SK-N-SH (cell line): ENCODE data around the gene HSPA1L. TPM values are rescaled to one million over a fixed set of nuclear protein-coding genes. Genes with fewer than 3 reads are reported as not detected.

Experiments used
- CTCF ChIA-PET: fragments of 300-600, 350-600 bp; formaldehyde crosslinking; extraction: SDS; loops from one replicate; lab custom pipeline; 2021; lab: Yijun Ruan, JAX
- POLR2A ChIA-PET: fragments of 350-600 bp; sonication (Branson Sonifier 250); formaldehyde crosslinking; extraction: SDS; loops from one replicate; lab custom pipeline; 2020; ENCODE audit warnings: antibody characterized with exemption, inconsistent platforms; lab: Yijun Ruan, JAX
- DNase-seq: peaks from one replicate; pipeline ENCODE4 v3.0.0; 2012
- H2AFZ ChIP-seq: fragments of 200-600 bp; sonication (generic); 2 replicates; pipeline ENCODE4 v1.8.1; 2016; ENCODE audit warnings: antibody characterized with exemption, mild to moderate bottlenecking, low read depth
- H3F3A ChIP-seq: fragments of 200-600 bp; sonication (generic); replicated peaks from 2 replicates; pipeline ENCODE3; 2016; ENCODE audit warnings: antibody characterized with exemption, mild to moderate bottlenecking; ENCODE audit not compliant: insufficient read depth
- H3K27ac ChIP-seq, 2 experiments: fragments of 200-500 bp in 1 of 2; fragments of 200-600 bp in 1 of 2; sonication (Bioruptor generic) in 1 of 2; sonication (generic), shearing (Covaris generic) in 1 of 2; 2 replicates each; pipeline versions ENCODE4 v1.5.1 to v1.6.1; 2014 to 2016; ENCODE audit warnings: low read depth in 2 of 2, inconsistent platforms in 1 of 2, low read length in 1 of 2, mild to moderate bottlenecking in 1 of 2, mixed read lengths in 1 of 2
- H3K27me3 ChIP-seq: fragments of 200-600 bp; sonication (generic), shearing (Covaris generic); 2 replicates; pipeline ENCODE4 v1.6.1; 2016; ENCODE audit warnings: mixed run types; ENCODE audit not compliant: insufficient read depth
- H3K36me3 ChIP-seq, 2 experiments: fragments of 200-500 bp in 1 of 2; fragments of 200-600 bp in 1 of 2; sonication (Bioruptor generic) in 1 of 2; sonication (generic) in 1 of 2; replicated peaks in 1 of 2; 2 replicates each; pipeline versions ENCODE3 to v1.5.1; 2014 to 2016; ENCODE audit warnings: low read length in 1 of 2, mild to moderate bottlenecking in 1 of 2; ENCODE audit not compliant: insufficient read depth in 2 of 2, control insufficient read depth in 1 of 2
- H3K4me1 ChIP-seq, 2 experiments: fragments of 200-500 bp in 1 of 2; fragments of 200-600 bp in 1 of 2; sonication (Bioruptor generic) in 1 of 2; sonication (generic), shearing (Covaris generic) in 1 of 2; 2 replicates each; pipeline versions ENCODE4 v1.5.1 to v1.6.1; 2014 to 2016; ENCODE audit warnings: low read depth in 1 of 2, low read length in 1 of 2, mixed run types in 1 of 2; ENCODE audit not compliant: insufficient read depth in 2 of 2, control insufficient read depth in 1 of 2
- H3K4me2 ChIP-seq: fragments of 200-600 bp; sonication (generic), shearing (Covaris generic); 2 replicates; pipeline ENCODE4 v1.6.1; 2017; ENCODE audit warnings: mixed run types
- H3K4me3 ChIP-seq, 2 experiments: fragments of 200-500 bp in 1 of 2; fragments of 200-600 bp in 1 of 2; sonication (Bioruptor generic) in 1 of 2; sonication (generic), shearing (Covaris generic) in 1 of 2; 2 replicates each; pipeline versions ENCODE4 v1.5.1 to v1.8.1; 2014 to 2016; ENCODE audit warnings: low read depth in 2 of 2, inconsistent platforms in 1 of 2, low read length in 1 of 2, mild to moderate bottlenecking in 1 of 2, mixed read lengths in 1 of 2, moderate library complexity in 1 of 2
- H3K79me2 ChIP-seq: fragments of 200-600 bp; sonication (generic); 2 replicates; pipeline ENCODE4 v1.8.1; 2017; ENCODE audit warnings: mild to moderate bottlenecking; ENCODE audit not compliant: insufficient read depth
- H3K9ac ChIP-seq: fragments of 200-600 bp; sonication (generic); 2 replicates; pipeline ENCODE4 v1.6.1; 2017; ENCODE audit warnings: mixed run types
- H3K9me2 ChIP-seq: fragments of 200-600 bp; sonication (generic); 2 replicates; pipeline ENCODE4 v1.6.1; 2017; ENCODE audit warnings: mixed run types
- H3K9me3 ChIP-seq: fragments of 200-600 bp; sonication (generic); 2 replicates; pipeline ENCODE4 v1.6.1; 2017; ENCODE audit warnings: mixed run types, mild to moderate bottlenecking, moderate library complexity
- H4K20me1 ChIP-seq: fragments of 200-600 bp; sonication (generic); 2 replicates; pipeline ENCODE4 v1.6.1; 2017; ENCODE audit warnings: mild to moderate bottlenecking, mixed run types; ENCODE audit not compliant: insufficient read depth
- CHD2 ChIP-seq: fragments of 150-350 bp; IDR thresholded peaks from 2 replicates; pipeline ENCODE4 v1.6.1; 2018; ENCODE audit warnings: low read length; ENCODE audit not compliant: partially characterized antibody
- FOXM1 ChIP-seq: IDR thresholded peaks from 2 replicates; pipeline ENCODE4 v1.4.0; 2012; ENCODE audit warnings: low read depth, mild to moderate bottlenecking
- NFIC ChIP-seq: IDR thresholded peaks from 2 replicates; pipeline ENCODE4 v1.4.0; 2012; ENCODE audit warnings: borderline replicate concordance
- RCOR1 ChIP-seq: fragments of 150-350 bp; IDR thresholded peaks from 2 replicates; pipeline ENCODE4 v1.6.1; 2017; ENCODE audit warnings: antibody characterized with exemption, low read length
- SMC3 ChIP-seq: IDR thresholded peaks from 2 replicates; pipeline ENCODE4 v1.6.1; 2012; ENCODE audit warnings: low read depth, low read length, improper control_type of control experiment
- TAF1 ChIP-seq: IDR thresholded peaks from 2 replicates; pipeline ENCODE4 v1.6.1; 2012; ENCODE audit warnings: low read depth, mild to moderate bottlenecking, low read length, moderate library complexity, borderline replicate concordance
- WGBS: methylation state at CpG from one replicate; pipeline ENCODE4 v1.1.6; 2017; ENCODE audit warnings: low lambda C conversion rate; 5-methylcytosine and 5-hydroxymethylcytosine counted together
- polyA plus RNA-seq, 3 experiments: library from polyadenylated mRNA; depleted of rRNA; stranded (reverse); fragments of >200 nt; gene quantifications; 2 replicates each; pipeline ENCODE4 v1.2.3, GENCODE V29; 2012
- TF ChIP-seq, protein P1 (sequence below): IDR thresholded peaks from 2 replicates; pipeline ENCODE4; 2012
- TF ChIP-seq, protein P2 (sequence below): IDR thresholded peaks from 2 replicates; pipeline ENCODE4 v1.4.0; 2012; ENCODE audit warnings: low read depth, borderline replicate concordance
- TF ChIP-seq, protein P3 (sequence below): fragments of 200-600 bp; sonication (generic); IDR thresholded peaks from 2 replicates; pipeline ENCODE4 v1.6.1; 2017; ENCODE audit warnings: antibody characterized with exemption, mild to moderate bottlenecking, moderate library complexity
- TF ChIP-seq, protein P4 (sequence below): IDR thresholded peaks from 2 replicates; pipeline ENCODE4 v1.6.1; 2012; ENCODE audit warnings: mild to moderate bottlenecking, low read depth, low read length, moderate library complexity

HSPA1L gene
- polyA plus RNA-seq, 1 of the 3 experiments (the other 2 are of a cell fraction): 0.69 TPM

DNA sequence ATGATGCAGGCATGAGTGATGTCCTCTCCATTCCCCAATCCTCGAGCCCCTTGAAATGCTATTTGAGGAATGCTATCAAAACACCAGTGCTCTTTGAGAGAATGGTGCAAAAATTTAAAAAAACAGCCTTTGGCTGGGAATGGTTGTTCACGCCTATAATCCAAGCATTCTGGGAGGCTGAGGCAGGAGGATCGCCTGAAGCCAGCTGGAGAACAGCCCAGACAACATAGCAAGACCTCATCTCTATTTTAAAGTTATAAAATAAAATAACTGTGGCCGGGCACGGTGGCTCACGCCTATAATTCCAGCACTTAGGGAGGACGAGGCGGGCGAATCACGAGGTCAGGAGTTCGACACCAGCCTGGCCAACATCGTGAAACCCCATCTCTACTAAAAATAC, 15.3 kb downstream of the HSPA1L start:
- ChIA-PET CTCF (interaction anchor here (1.1 kb wide), 1 partner anchor 30 kb away, joined by 6 read pairs; no protein-coding TSS in a partner anchor), POLR2A (no interaction called here)
- Histone ChIP-seq H3K9me3 (no peaks in the 10 kb centered on the region), H3K4me3 (no peak overlapping the region), H3K4me2 (no peak overlapping the region), H3K9ac (no peak overlapping the region), H2AFZ (no peak overlapping the region), H3K36me3 (peaks cover 2 to 15% of the 10 kb centered on the region in 2 experiments), H3K9me2 (no peaks in the 10 kb centered on the region), H3F3A (peaks cover 17% of the 10 kb centered on the region), H4K20me1 (no peaks in the 10 kb centered on the region), H3K4me1 (peaks cover 0 to 3% of the 10 kb centered on the region in 2 experiments; a peak in 1 of 4 replicates), H3K27ac (no peak overlapping the region), H3K27me3 (no peaks in the 10 kb centered on the region), H3K79me2 (peaks cover 38% of the 10 kb centered on the region)
- TF ChIP-seq, protein P1, sequence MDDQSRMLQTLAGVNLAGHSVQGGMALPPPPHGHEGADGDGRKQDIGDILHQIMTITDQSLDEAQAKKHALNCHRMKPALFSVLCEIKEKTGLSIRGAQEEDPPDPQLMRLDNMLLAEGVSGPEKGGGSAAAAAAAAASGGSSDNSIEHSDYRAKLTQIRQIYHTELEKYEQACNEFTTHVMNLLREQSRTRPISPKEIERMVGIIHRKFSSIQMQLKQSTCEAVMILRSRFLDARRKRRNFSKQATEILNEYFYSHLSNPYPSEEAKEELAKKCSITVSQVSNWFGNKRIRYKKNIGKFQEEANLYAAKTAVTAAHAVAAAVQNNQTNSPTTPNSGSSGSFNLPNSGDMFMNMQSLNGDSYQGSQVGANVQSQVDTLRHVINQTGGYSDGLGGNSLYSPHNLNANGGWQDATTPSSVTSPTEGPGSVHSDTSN: no peak
- no peak for TF ChIP-seq NFIC
- no peak for TF ChIP-seq TAF1
- TF ChIP-seq, protein P2, sequence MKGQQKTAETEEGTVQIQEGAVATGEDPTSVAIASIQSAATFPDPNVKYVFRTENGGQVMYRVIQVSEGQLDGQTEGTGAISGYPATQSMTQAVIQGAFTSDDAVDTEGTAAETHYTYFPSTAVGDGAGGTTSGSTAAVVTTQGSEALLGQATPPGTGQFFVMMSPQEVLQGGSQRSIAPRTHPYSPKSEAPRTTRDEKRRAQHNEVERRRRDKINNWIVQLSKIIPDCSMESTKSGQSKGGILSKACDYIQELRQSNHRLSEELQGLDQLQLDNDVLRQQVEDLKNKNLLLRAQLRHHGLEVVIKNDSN: no peak
- TF ChIP-seq SMC3: no peak
- no peak for DNase-seq
- 99% methylated on average over 12 of the region's 12 CpGs for WGBS

DNA sequence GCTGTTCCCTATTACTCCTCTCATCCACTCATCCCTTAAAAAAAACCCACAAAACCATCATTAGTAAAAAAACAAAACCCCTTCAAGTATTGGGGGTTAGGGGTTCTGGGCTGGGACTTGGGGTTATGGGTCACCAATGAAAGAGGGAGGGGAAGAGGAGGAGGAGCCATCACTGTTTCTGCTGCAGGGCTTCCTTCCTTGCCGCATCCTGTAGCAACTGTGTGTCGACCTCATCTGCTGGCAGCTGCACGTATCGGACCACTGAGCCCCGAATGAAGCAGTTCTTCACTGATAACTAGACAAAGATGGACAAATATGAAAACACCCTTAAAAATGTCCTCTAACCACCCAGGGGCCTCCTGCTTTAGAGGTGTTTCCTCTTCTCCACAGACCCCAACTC, 17.5 kb downstream of the HSPA1L start:
- POLR2A ChIA-PET: interaction anchor here (1.4 kb wide), 1 partner anchor 9 kb away, joined by 7 read pairs; the partner anchor contains the start of gene LSM2
- Histone ChIP-seq H4K20me1 (no peaks in the 10 kb centered on the region), H3K36me3 (peaks cover 2 to 15% of the 10 kb centered on the region in 2 experiments), H3K27me3 (no peaks in the 10 kb centered on the region), H3K79me2 (peaks cover 44% of the 10 kb centered on the region), H2AFZ (no peak overlapping the region), H3F3A (peaks cover 20% of the 10 kb centered on the region)
- no peak for DNase-seq
- TF ChIP-seq FOXM1: no peak
- TF ChIP-seq, protein P3, sequence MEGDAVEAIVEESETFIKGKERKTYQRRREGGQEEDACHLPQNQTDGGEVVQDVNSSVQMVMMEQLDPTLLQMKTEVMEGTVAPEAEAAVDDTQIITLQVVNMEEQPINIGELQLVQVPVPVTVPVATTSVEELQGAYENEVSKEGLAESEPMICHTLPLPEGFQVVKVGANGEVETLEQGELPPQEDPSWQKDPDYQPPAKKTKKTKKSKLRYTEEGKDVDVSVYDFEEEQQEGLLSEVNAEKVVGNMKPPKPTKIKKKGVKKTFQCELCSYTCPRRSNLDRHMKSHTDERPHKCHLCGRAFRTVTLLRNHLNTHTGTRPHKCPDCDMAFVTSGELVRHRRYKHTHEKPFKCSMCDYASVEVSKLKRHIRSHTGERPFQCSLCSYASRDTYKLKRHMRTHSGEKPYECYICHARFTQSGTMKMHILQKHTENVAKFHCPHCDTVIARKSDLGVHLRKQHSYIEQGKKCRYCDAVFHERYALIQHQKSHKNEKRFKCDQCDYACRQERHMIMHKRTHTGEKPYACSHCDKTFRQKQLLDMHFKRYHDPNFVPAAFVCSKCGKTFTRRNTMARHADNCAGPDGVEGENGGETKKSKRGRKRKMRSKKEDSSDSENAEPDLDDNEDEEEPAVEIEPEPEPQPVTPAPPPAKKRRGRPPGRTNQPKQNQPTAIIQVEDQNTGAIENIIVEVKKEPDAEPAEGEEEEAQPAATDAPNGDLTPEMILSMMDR: no peak
- TF ChIP-seq, protein P1: no peak
- no peak for TF ChIP-seq NFIC
- no peak for TF ChIP-seq RCOR1
- TF ChIP-seq, protein P4, sequence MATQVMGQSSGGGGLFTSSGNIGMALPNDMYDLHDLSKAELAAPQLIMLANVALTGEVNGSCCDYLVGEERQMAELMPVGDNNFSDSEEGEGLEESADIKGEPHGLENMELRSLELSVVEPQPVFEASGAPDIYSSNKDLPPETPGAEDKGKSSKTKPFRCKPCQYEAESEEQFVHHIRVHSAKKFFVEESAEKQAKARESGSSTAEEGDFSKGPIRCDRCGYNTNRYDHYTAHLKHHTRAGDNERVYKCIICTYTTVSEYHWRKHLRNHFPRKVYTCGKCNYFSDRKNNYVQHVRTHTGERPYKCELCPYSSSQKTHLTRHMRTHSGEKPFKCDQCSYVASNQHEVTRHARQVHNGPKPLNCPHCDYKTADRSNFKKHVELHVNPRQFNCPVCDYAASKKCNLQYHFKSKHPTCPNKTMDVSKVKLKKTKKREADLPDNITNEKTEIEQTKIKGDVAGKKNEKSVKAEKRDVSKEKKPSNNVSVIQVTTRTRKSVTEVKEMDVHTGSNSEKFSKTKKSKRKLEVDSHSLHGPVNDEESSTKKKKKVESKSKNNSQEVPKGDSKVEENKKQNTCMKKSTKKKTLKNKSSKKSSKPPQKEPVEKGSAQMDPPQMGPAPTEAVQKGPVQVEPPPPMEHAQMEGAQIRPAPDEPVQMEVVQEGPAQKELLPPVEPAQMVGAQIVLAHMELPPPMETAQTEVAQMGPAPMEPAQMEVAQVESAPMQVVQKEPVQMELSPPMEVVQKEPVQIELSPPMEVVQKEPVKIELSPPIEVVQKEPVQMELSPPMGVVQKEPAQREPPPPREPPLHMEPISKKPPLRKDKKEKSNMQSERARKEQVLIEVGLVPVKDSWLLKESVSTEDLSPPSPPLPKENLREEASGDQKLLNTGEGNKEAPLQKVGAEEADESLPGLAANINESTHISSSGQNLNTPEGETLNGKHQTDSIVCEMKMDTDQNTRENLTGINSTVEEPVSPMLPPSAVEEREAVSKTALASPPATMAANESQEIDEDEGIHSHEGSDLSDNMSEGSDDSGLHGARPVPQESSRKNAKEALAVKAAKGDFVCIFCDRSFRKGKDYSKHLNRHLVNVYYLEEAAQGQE: no peak
- TF ChIP-seq CHD2: no peak
- TF ChIP-seq, all 33 proteins: peak for 0
- Histone ChIP-seq H3K4me1 (peaks cover 3 to 12% of the 10 kb centered on the region in 2 experiments; a peak in 3 of 4 replicates), H3K9ac (no peak overlapping the region), H3K27ac (no peak overlapping the region), H3K4me3 (no peak overlapping the region), H3K4me2 (no peak overlapping the region), H3K9me3 (no peaks in the 10 kb centered on the region), H3K9me2 (no peaks in the 10 kb centered on the region)
- CTCF ChIA-PET: interaction anchor here (2.3 kb wide), 1 partner anchor 9 kb away, joined by 7 read pairs; the partner anchor contains the start of gene LSM2
- 96% methylated on average over 3 of the region's 5 CpGs for WGBS
